ENCODE results near the gene NXN.

The NXN gene

GRCh38 chr17:801660-802059 is 177.9 kb downstream of the NXN start:
- H3K36me3 ChIP-seq (ENCODE audit: control insufficient read depth, insufficient read depth, low read length): no peaks in the 10 kb centered on the region

GRCh38 chr17:800446-801242 is 178.9 kb downstream of the NXN start:
- H3K27me3 ChIP-seq (ENCODE audit: control insufficient read depth, insufficient read depth, low read length, poor library complexity, severe bottlenecking): no peaks in the 10 kb centered on the region
- 89% methylated on average over 39 of the region's 39 CpGs for WGBS, 2 experiments
- no peak overlapping the region for H3K4me3 ChIP-seq (ENCODE audit: insufficient read depth, low read depth, low read length)
- H3K9me3 ChIP-seq (ENCODE audit: control insufficient read depth, low read length): no peaks in the 10 kb centered on the region
- no peak overlapping the region for H3K27ac ChIP-seq (ENCODE audit: insufficient read depth, low read depth, low read length, poor library complexity, severe bottlenecking)
- H3K4me1 ChIP-seq (ENCODE audit: control insufficient read depth, insufficient read depth, low read length): peaks cover 18% of the 10 kb centered on the region
- H3K36me3 ChIP-seq (ENCODE audit: control insufficient read depth, insufficient read depth, low read length): no peaks in the 10 kb centered on the region

More at GRCh38 chr17:801660-802059, 177.9 kb downstream of the NXN start:
- H3K4me1 ChIP-seq (ENCODE audit: control insufficient read depth, insufficient read depth, low read length): peaks cover 18% of the 10 kb centered on the region
- WGBS, 2 experiments: 93 to 95% methylated on average over 6 of the region's 6 CpGs
- H3K27me3 ChIP-seq (ENCODE audit: control insufficient read depth, insufficient read depth, low read length, poor library complexity, severe bottlenecking): no peaks in the 10 kb centered on the region
- H3K4me3 ChIP-seq (ENCODE audit: insufficient read depth, low read depth, low read length): no peak overlapping the region
- no peaks in the 10 kb centered on the region for H3K9me3 ChIP-seq (ENCODE audit: control insufficient read depth, low read length)
- H3K27ac ChIP-seq (ENCODE audit: insufficient read depth, low read depth, low read length, poor library complexity, severe bottlenecking): no peak overlapping the region

GRCh38 chr17:799261-799660 is 180.3 kb downstream of the NXN start:
- 93 to 96% methylated on average over 11 of the region's 11 CpGs for WGBS, 2 experiments

GRCh38 chr17:798246-798645 is 181.3 kb downstream of the NXN start:
- no peak overlapping the region for H3K4me3 ChIP-seq (ENCODE audit: insufficient read depth, low read depth, low read length)
- 89 to 91% methylated on average over 11 of the region's 11 CpGs for WGBS, 2 experiments
- no peaks in the 10 kb centered on the region for H3K9me3 ChIP-seq (ENCODE audit: control insufficient read depth, low read length)
- no peaks in the 10 kb centered on the region for H3K36me3 ChIP-seq (ENCODE audit: control insufficient read depth, insufficient read depth, low read length)
- peaks cover 6% of the 10 kb centered on the region for H3K4me1 ChIP-seq (ENCODE audit: control insufficient read depth, insufficient read depth, low read length)
- no peaks in the 10 kb centered on the region for H3K27me3 ChIP-seq (ENCODE audit: control insufficient read depth, insufficient read depth, low read length, poor library complexity, severe bottlenecking)
- H3K27ac ChIP-seq (ENCODE audit: insufficient read depth, low read depth, low read length, poor library complexity, severe bottlenecking): no peak overlapping the region

More at GRCh38 chr17:799261-799660, 180.3 kb downstream of the NXN start:
- H3K36me3 ChIP-seq (ENCODE audit: control insufficient read depth, insufficient read depth, low read length): no peaks in the 10 kb centered on the region
- peaks cover 15% of the 10 kb centered on the region for H3K4me1 ChIP-seq (ENCODE audit: control insufficient read depth, insufficient read depth, low read length)
- no peak overlapping the region for H3K27ac ChIP-seq (ENCODE audit: insufficient read depth, low read depth, low read length, poor library complexity, severe bottlenecking)
- H3K9me3 ChIP-seq (ENCODE audit: control insufficient read depth, low read length): no peaks in the 10 kb centered on the region
- no peak overlapping the region for H3K4me3 ChIP-seq (ENCODE audit: insufficient read depth, low read depth, low read length)
- no peaks in the 10 kb centered on the region for H3K27me3 ChIP-seq (ENCODE audit: control insufficient read depth, insufficient read depth, low read length, poor library complexity, severe bottlenecking)

- Histone ChIP-seq H3K9me3 (ENCODE audit: control insufficient read depth, low read length) (no peaks in the 10 kb centered on the region), H3K27ac (ENCODE audit: insufficient read depth, low read depth, low read length, poor library complexity, severe bottlenecking) (no peak overlapping the region), H3K36me3 (ENCODE audit: control insufficient read depth, insufficient read depth, low read length) (peaks cover 4% of the 10 kb centered on the region), H3K27me3 (ENCODE audit: control insufficient read depth, insufficient read depth, low read length, poor library complexity, severe bottlenecking) (no peaks in the 10 kb centered on the region), H3K4me3 (ENCODE audit: insufficient read depth, low read depth, low read length) (no peak overlapping the region), H3K4me1 (ENCODE audit: control insufficient read depth, insufficient read depth, low read length) (peaks cover 6% of the 10 kb centered on the region)
- 94 to 96% methylated on average over 22 of the region's 22 CpGs for WGBS, 2 experiments
These were observed 182.2 kb downstream of the NXN start for GRCh38 chr17:797236-797840.

GRCh38 chr17:796609-797008 is 183.0 kb downstream of the NXN start:
- peaks cover 6% of the 10 kb centered on the region for H3K4me1 ChIP-seq (ENCODE audit: control insufficient read depth, insufficient read depth, low read length)
- H3K36me3 ChIP-seq (ENCODE audit: control insufficient read depth, insufficient read depth, low read length): peaks cover 5% of the 10 kb centered on the region
- 94 to 96% methylated on average over 15 of the region's 15 CpGs for whole genome bisulfite sequencing, 2 experiments
- no peaks in the 10 kb centered on the region for H3K9me3 ChIP-seq (ENCODE audit: control insufficient read depth, low read length)
- H3K27me3 ChIP-seq (ENCODE audit: control insufficient read depth, insufficient read depth, low read length, poor library complexity, severe bottlenecking): no peaks in the 10 kb centered on the region
- H3K27ac ChIP-seq (ENCODE audit: insufficient read depth, low read depth, low read length, poor library complexity, severe bottlenecking): no peak overlapping the region
- H3K4me3 ChIP-seq (ENCODE audit: insufficient read depth, low read depth, low read length): no peak overlapping the region

- Histone ChIP-seq H3K27ac (ENCODE audit: insufficient read depth, low read depth, low read length, poor library complexity, severe bottlenecking) (no peak overlapping the region), H3K36me3 (ENCODE audit: control insufficient read depth, insufficient read depth, low read length) (peaks cover 5% of the 10 kb centered on the region), H3K9me3 (ENCODE audit: control insufficient read depth, low read length) (no peaks in the 10 kb centered on the region), H3K4me1 (ENCODE audit: control insufficient read depth, insufficient read depth, low read length) (peaks cover 6% of the 10 kb centered on the region), H3K4me3 (ENCODE audit: insufficient read depth, low read depth, low read length) (no peak overlapping the region), H3K27me3 (ENCODE audit: control insufficient read depth, insufficient read depth, low read length, poor library complexity, severe bottlenecking) (no peaks in the 10 kb centered on the region)
- 93 to 96% methylated on average over 9 of the region's 9 CpGs for WGBS, 2 experiments
These were observed 183.9 kb downstream of the NXN start for GRCh38 chr17:795721-796120.

- peaks cover 5% of the 10 kb centered on the region for H3K36me3 ChIP-seq (ENCODE audit: control insufficient read depth, insufficient read depth, low read length)
These were observed 184.3 kb downstream of the NXN start for GRCh38 chr17:795276-795675.

GRCh38 chr17:794876-795275 is 184.7 kb downstream of the NXN start:
- H3K9me3 ChIP-seq (ENCODE audit: control insufficient read depth, low read length): no peaks in the 10 kb centered on the region
- WGBS, 2 experiments: 37 to 40% methylated on average over 18 of the region's 18 CpGs
- H3K4me1 ChIP-seq (ENCODE audit: control insufficient read depth, insufficient read depth, low read length): peaks cover 6% of the 10 kb centered on the region
- no peak overlapping the region for H3K4me3 ChIP-seq (ENCODE audit: insufficient read depth, low read depth, low read length)
- H3K27me3 ChIP-seq (ENCODE audit: control insufficient read depth, insufficient read depth, low read length, poor library complexity, severe bottlenecking): no peaks in the 10 kb centered on the region
- peaks cover 5% of the 10 kb centered on the region for H3K36me3 ChIP-seq (ENCODE audit: control insufficient read depth, insufficient read depth, low read length)
- H3K27ac ChIP-seq (ENCODE audit: insufficient read depth, low read depth, low read length, poor library complexity, severe bottlenecking): no peak overlapping the region

More at GRCh38 chr17:795276-795675, 184.3 kb downstream of the NXN start:
- Histone ChIP-seq H3K4me1 (ENCODE audit: control insufficient read depth, insufficient read depth, low read length) (peaks cover 6% of the 10 kb centered on the region), H3K27ac (ENCODE audit: insufficient read depth, low read depth, low read length, poor library complexity, severe bottlenecking) (no peak overlapping the region), H3K4me3 (ENCODE audit: insufficient read depth, low read depth, low read length) (no peak overlapping the region), H3K27me3 (ENCODE audit: control insufficient read depth, insufficient read depth, low read length, poor library complexity, severe bottlenecking) (no peaks in the 10 kb centered on the region), H3K9me3 (ENCODE audit: control insufficient read depth, low read length) (no peaks in the 10 kb centered on the region)
- 88 to 89% methylated on average over 14 of the region's 14 CpGs for WGBS, 2 experiments

GRCh38 chr17:792277-792676 is 187.3 kb downstream of the NXN start:
- Histone ChIP-seq H3K4me1 (ENCODE audit: control insufficient read depth, insufficient read depth, low read length) (peaks cover 6% of the 10 kb centered on the region), H3K27ac (ENCODE audit: insufficient read depth, low read depth, low read length, poor library complexity, severe bottlenecking) (no peak overlapping the region)

More at GRCh38 chr17:792277-792676, 187.3 kb downstream of the NXN start:
- no peaks in the 10 kb centered on the region for H3K9me3 ChIP-seq (ENCODE audit: control insufficient read depth, low read length)
- no peak overlapping the region for H3K4me3 ChIP-seq (ENCODE audit: insufficient read depth, low read depth, low read length)
- 93 to 94% methylated on average over 9 of the region's 9 CpGs for WGBS, 2 experiments
- H3K36me3 ChIP-seq (ENCODE audit: control insufficient read depth, insufficient read depth, low read length): peaks cover 14% of the 10 kb centered on the region
- no peaks in the 10 kb centered on the region for H3K27me3 ChIP-seq (ENCODE audit: control insufficient read depth, insufficient read depth, low read length, poor library complexity, severe bottlenecking)

Measured in ectodermal cell (in vitro differentiated cells).